Measurements from ENCODE around the gene ERI3. TPM values are rescaled to one million over a fixed set of nuclear protein-coding genes. Genes with fewer than 3 reads are reported as not detected.

Gene ERI3
- polyA plus RNA-seq, 2 of the 4 experiments (the other 2 are of a cell fraction), result 43.4 to 44.7 TPM

GRCh38 chr1:44243782-44244495, 111.1 kb downstream of the ERI3 start:
- Histone ChIP-seq H3K27ac (no peak overlapping the region), H3K4me3 (no peak overlapping the region), H3K9me3 (no peaks in the 10 kb centered on the region), H3K4me1 (no peaks in the 10 kb centered on the region), H3K4me2 (no peak overlapping the region)
- WGBS (ENCODE audit: missing lambda C conversion rate), result 98% methylated on average over 7 of the region's 7 CpGs
- TF ChIP-seq GATA3 (IDR thresholded peaks at IDR 0.05; ENCODE audit: borderline replicate concordance) (no peak), RCOR1 (IDR thresholded peaks at IDR 0.05; ENCODE audit: low read depth, low read length) (no peak), CBX8 (IDR thresholded peaks at IDR 0.05) (no peak), SREBF2 (IDR thresholded peaks at IDR 0.05) (no peak), REST (IDR thresholded peaks at IDR 0.05) (no peak), HEYL (CRISPR knock-in tag; IDR thresholded peaks at IDR 0.05) (no peak), ZFP36 (IDR thresholded peaks at IDR 0.05; ENCODE audit: borderline replicate concordance, partially characterized antibody) (no peak), RFX5 (IDR thresholded peaks at IDR 0.05) (no peak), PBX3 (IDR thresholded peaks at IDR 0.05) (no peak), MAFK (IDR thresholded peaks at IDR 0.05; ENCODE audit: partially characterized antibody) (no peak), USF2 (IDR thresholded peaks at IDR 0.05) (no peak), HDAC2 (IDR thresholded peaks at IDR 0.05) (no peak), RAD21 (conservative IDR thresholded peaks at IDR 0.05 in 1 of 2, IDR thresholded peaks at IDR 0.05 in 1 of 2) (no peak), HES2 (IDR thresholded peaks at IDR 0.05) (no peak), FOSL2 (IDR thresholded peaks at IDR 0.05) (no peak), FOSL2 (CRISPR knock-in tag; IDR thresholded peaks at IDR 0.05) (no peak), JUN (IDR thresholded peaks at IDR 0.05) (no peak), KDM5A (IDR thresholded peaks at IDR 0.05) (no peak), RNF2 (IDR thresholded peaks at IDR 0.05; ENCODE audit: borderline replicate concordance, low read depth) (no peak), EHF (CRISPR knock-in tag; IDR thresholded peaks at IDR 0.05) (no peak), PHF8 (IDR thresholded peaks at IDR 0.05; ENCODE audit: borderline replicate concordance, low read depth) (no peak)
- no peak for DNase-seq (ENCODE audit: low read depth in 1 of 2, low spot score in 1 of 2)
- no peak for FAIRE-seq
- ChIA-PET CTCF (interaction anchor here (1.2 kb wide), 1 partner anchor 26 kb away, joined by 4 read pairs; no protein-coding TSS in a partner anchor), POLR2A (no interaction called here)
- ATAC-seq, result no peak

- ATAC-seq (no peak), DNase-seq (ENCODE audit: low read depth in 1 of 2, low spot score in 1 of 2) (no peak), FAIRE-seq (no peak)
- Histone ChIP-seq H3K4me3 (no peak overlapping the region), H3K27ac (no peak overlapping the region), H3K4me1 (no peaks in the 10 kb centered on the region), H3K4me2 (no peak overlapping the region), H3K9me3 (no peaks in the 10 kb centered on the region)
- 90% methylated on average over 16 of the region's 16 CpGs for WGBS (ENCODE audit: missing lambda C conversion rate)
- TF ChIP-seq POLR2A (IDR thresholded peaks at IDR 0.05; ENCODE audit: low read length) (no peak), EHMT2 (IDR thresholded peaks at IDR 0.05; ENCODE audit: low read depth) (no peak), EP300 (IDR thresholded peaks at IDR 0.05) (no peak), ZFP36 (IDR thresholded peaks at IDR 0.05; ENCODE audit: borderline replicate concordance, partially characterized antibody) (no peak), RNF2 (IDR thresholded peaks at IDR 0.05; ENCODE audit: borderline replicate concordance, low read depth) (no peak), MAX (IDR thresholded peaks at IDR 0.05) (no peak), NPAS2 (CRISPR knock-in tag; IDR thresholded peaks at IDR 0.05; ENCODE audit: borderline replicate concordance) (no peak), CHD4 (IDR thresholded peaks at IDR 0.05; ENCODE audit: borderline replicate concordance) (no peak), HEYL (CRISPR knock-in tag; IDR thresholded peaks at IDR 0.05) (no peak), MAFK (IDR thresholded peaks at IDR 0.05; ENCODE audit: partially characterized antibody) (no peak), CBX8 (IDR thresholded peaks at IDR 0.05) (no peak), KDM1A (IDR thresholded peaks at IDR 0.05; ENCODE audit: low read depth) (no peak), MYC (IDR thresholded peaks at IDR 0.05; ENCODE audit: borderline replicate concordance, low read length) (no peak)
- POLR2A ChIA-PET, result no interaction called here
- CTCF ChIA-PET, result interaction anchor here (1.2 kb wide), 1 partner anchor 25 kb away, joined by 4 read pairs; no protein-coding TSS in a partner anchor
These were observed 112.3 kb downstream of the ERI3 start for GRCh38 chr1:44242746-44243145.
